ENCODE data around the gene CLDN4.

DNA sequence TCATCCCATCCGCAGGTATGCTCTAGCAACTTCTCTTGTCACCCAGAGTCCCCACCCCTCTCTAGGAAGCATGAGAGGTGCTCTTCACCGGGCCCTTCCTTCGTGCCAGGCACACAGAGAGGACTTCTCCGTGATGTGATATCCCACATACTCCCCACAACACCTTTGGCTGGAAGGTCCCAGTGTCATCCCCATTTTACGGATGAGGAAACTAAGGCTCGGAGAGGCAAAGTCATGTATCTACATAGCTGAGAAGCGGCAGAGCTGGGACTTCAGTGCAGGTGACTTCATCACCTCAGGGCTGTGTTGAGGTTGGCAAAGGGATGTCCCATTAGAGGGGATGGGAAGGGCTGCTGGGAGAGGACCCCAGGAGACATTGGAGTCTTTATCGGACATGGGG lies 45.6 kb downstream of the CLDN4 start:
- TF ChIP-seq EZH2 (IDR thresholded peaks at IDR 0.05; ENCODE audit: borderline replicate concordance) (no peak), EZH2phosphoT487 (IDR thresholded peaks at IDR 0.05; ENCODE audit: low read depth, severe bottlenecking, unreplicated experiment) (no peak)
- TF ChIP-seq, protein P1, sequence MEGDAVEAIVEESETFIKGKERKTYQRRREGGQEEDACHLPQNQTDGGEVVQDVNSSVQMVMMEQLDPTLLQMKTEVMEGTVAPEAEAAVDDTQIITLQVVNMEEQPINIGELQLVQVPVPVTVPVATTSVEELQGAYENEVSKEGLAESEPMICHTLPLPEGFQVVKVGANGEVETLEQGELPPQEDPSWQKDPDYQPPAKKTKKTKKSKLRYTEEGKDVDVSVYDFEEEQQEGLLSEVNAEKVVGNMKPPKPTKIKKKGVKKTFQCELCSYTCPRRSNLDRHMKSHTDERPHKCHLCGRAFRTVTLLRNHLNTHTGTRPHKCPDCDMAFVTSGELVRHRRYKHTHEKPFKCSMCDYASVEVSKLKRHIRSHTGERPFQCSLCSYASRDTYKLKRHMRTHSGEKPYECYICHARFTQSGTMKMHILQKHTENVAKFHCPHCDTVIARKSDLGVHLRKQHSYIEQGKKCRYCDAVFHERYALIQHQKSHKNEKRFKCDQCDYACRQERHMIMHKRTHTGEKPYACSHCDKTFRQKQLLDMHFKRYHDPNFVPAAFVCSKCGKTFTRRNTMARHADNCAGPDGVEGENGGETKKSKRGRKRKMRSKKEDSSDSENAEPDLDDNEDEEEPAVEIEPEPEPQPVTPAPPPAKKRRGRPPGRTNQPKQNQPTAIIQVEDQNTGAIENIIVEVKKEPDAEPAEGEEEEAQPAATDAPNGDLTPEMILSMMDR (IDR thresholded peaks at IDR 0.05; ENCODE audit: poor library complexity): no peak
